Effector memory CD8-positive, alpha-beta T cell (primary cell): ENCODE data around the gene ATP5ME.
"Not testable (repeated sequence)": the region's sequence is repeated elsewhere in the genome, so short reads cannot be mapped to it uniquely, and the experiment has no call there.

Experiments used
- ATAC-seq: fragments of 150-1000 bp; cut with Tn5 transposase; replicated peaks from 2 replicates; pipeline ENCODE4 v1.10.0; 2021; ENCODE audit warnings: mild to moderate bottlenecking, moderate library complexity
- DNase-seq, 3 experiments: peaks; one replicate each; pipeline ENCODE4 v3.0.0; 2021
- H3K27ac Mint-ChIP-seq, 2 donors: one replicate each; pipeline ENCODE4 v1.8.0; 2022; ENCODE audit warnings: mild to moderate bottlenecking in 2 of 2, mixed read lengths in 2 of 2, moderate library complexity in 2 of 2
- H3K27me3 Mint-ChIP-seq, 2 donors: one replicate each; pipeline ENCODE4 v1.8.0; 2022; ENCODE audit warnings: mixed read lengths in 2 of 2
- H3K36me3 Mint-ChIP-seq: one replicate; pipeline ENCODE4 v1.8.0; 2022; ENCODE audit warnings: mild to moderate bottlenecking, moderate library complexity, mixed read lengths; ENCODE audit not compliant: insufficient read depth
- H3K4me1 Mint-ChIP-seq, 2 donors: one replicate each; pipeline ENCODE4 v1.8.0; 2022; ENCODE audit warnings: low read depth in 2 of 2, mixed read lengths in 2 of 2
- H3K4me3 Mint-ChIP-seq, 2 donors: one replicate each; pipeline ENCODE4 v1.8.0; 2022; ENCODE audit warnings: mild to moderate bottlenecking in 2 of 2, mixed read lengths in 2 of 2, moderate library complexity in 2 of 2
- H3K9me3 Mint-ChIP-seq, 2 donors: one replicate each; pipeline ENCODE4 v1.8.0; 2022; ENCODE audit warnings: mixed read lengths in 2 of 2

Gene ATP5ME

GRCh38 chr4:710116-710515 is 36.0 kb upstream of the ATP5ME start:
- no peak for DNase-seq
- peak overlapping the region in 1 of 2 donors; percentile 26 for H3K4me3 Mint-ChIP-seq
- no peaks in the 10 kb centered on the region for H3K9me3 Mint-ChIP-seq
- H3K36me3 Mint-ChIP-seq: peaks cover 7% of the 10 kb centered on the region
- H3K27me3 Mint-ChIP-seq: no peaks in the 10 kb centered on the region
- ATAC-seq: no peak
- H3K4me1 Mint-ChIP-seq: peaks cover 31 to 34% of the 10 kb centered on the region in 2 donors
- H3K27ac Mint-ChIP-seq: peak overlapping the region in 1 of 2 donors; percentile 59

GRCh38 chr4:709348-709747 is 35.3 kb upstream of the ATP5ME start:
- Mint-ChIP-seq H3K27me3 (no peaks in the 10 kb centered on the region), H3K4me3 (no peak overlapping the region), H3K27ac (peak overlapping the region in 1 of 2 donors; percentile 59), H3K4me1 (peaks cover 29 to 31% of the 10 kb centered on the region in 2 donors), H3K36me3 (peaks cover 7% of the 10 kb centered on the region), H3K9me3 (no peaks in the 10 kb centered on the region)
- DNase-seq (no peak), ATAC-seq (no peak)

GRCh38 chr4:708631-708933 is 34.5 kb upstream of the ATP5ME start:
- no peak for ATAC-seq
- H3K36me3 Mint-ChIP-seq: peaks cover 7% of the 10 kb centered on the region
- peak overlapping the region in 1 of 2 donors; percentile 23 for H3K4me3 Mint-ChIP-seq
- no peaks in the 10 kb centered on the region for H3K27me3 Mint-ChIP-seq
- H3K4me1 Mint-ChIP-seq: peaks cover 28 to 30% of the 10 kb centered on the region in 2 donors
- H3K9me3 Mint-ChIP-seq: no peaks in the 10 kb centered on the region
- peak overlapping the region in 1 of 2 donors; percentile 59 for H3K27ac Mint-ChIP-seq
- DNase-seq: no peak

GRCh38 chr4:707929-708630 is 34.0 kb upstream of the ATP5ME start:
- no peaks in the 10 kb centered on the region for H3K27me3 Mint-ChIP-seq
- no peak for ATAC-seq
- DNase-seq: no peak
- peak overlapping the region in 1 of 2 donors; percentile 59 for H3K27ac Mint-ChIP-seq
- no peaks in the 10 kb centered on the region for H3K9me3 Mint-ChIP-seq
- H3K4me1 Mint-ChIP-seq: peaks cover 28 to 30% of the 10 kb centered on the region in 2 donors
- H3K4me3 Mint-ChIP-seq: peak overlapping the region in 1 of 2 donors; percentile 23
- peaks cover 7% of the 10 kb centered on the region for H3K36me3 Mint-ChIP-seq

- H3K4me1 Mint-ChIP-seq: peaks cover 25 to 27% of the 10 kb centered on the region in 2 donors
- DNase-seq (no peak), ATAC-seq (no peak)
- H3K27me3 Mint-ChIP-seq: no peaks in the 10 kb centered on the region
- H3K27ac Mint-ChIP-seq: peak overlapping the region; percentile 51 to 60
- peaks cover 7% of the 10 kb centered on the region for H3K36me3 Mint-ChIP-seq
- H3K9me3 Mint-ChIP-seq: no peaks in the 10 kb centered on the region
- H3K4me3 Mint-ChIP-seq: peak overlapping the region; percentile 41
These were observed 32.9 kb upstream of the ATP5ME start for GRCh38 chr4:706834-707598.

- peaks cover 25 to 27% of the 10 kb centered on the region in 2 donors for H3K4me1 Mint-ChIP-seq
- not testable (repeated sequence) for H3K9me3 Mint-ChIP-seq, H3K27me3 Mint-ChIP-seq, DNase-seq, H3K36me3 Mint-ChIP-seq, ATAC-seq
- H3K27ac Mint-ChIP-seq: peak overlapping the region in 1 of 2 donors; percentile 91
- H3K4me3 Mint-ChIP-seq: peak overlapping the region; percentile 81 to 86
These were observed 32.1 kb upstream of the ATP5ME start for GRCh38 chr4:706083-706633.

- ATAC-seq: peak; percentile 95
- H3K4me1 Mint-ChIP-seq: peaks cover 22 to 27% of the 10 kb centered on the region in 2 donors
- peak within 1 kb of the TSS; percentile 87 to 91 for H3K27ac Mint-ChIP-seq
These were observed 31.4 kb upstream of the ATP5ME start, which contains the start of gene PCGF3 for GRCh38 chr4:705278-706082. PCGF3 (plus strand) TSS chr4:705832; CDS start chr4:733681, 27,849 bp downstream.

GRCh38 chr4:704971-705277 is 30.8 kb upstream of the ATP5ME start:
- peaks cover 16 to 22% of the 10 kb centered on the region in 2 donors for H3K4me1 Mint-ChIP-seq
- ATAC-seq: no peak
- no peaks in the 10 kb centered on the region for H3K27me3 Mint-ChIP-seq
- peaks cover 4% of the 10 kb centered on the region for H3K36me3 Mint-ChIP-seq
- H3K9me3 Mint-ChIP-seq: no peaks in the 10 kb centered on the region
- DNase-seq: no peak
- peak overlapping the region; percentile 87 to 91 for H3K27ac Mint-ChIP-seq
- H3K4me3 Mint-ChIP-seq: peak overlapping the region; percentile 81 to 86

More at GRCh38 chr4:705278-706082, 31.4 kb upstream of the ATP5ME start, which contains the start of gene PCGF3:
- peak; percentile 90 to 94 (median 92) for DNase-seq
- H3K27me3 Mint-ChIP-seq: no peaks in the 10 kb centered on the region
- peaks cover 7% of the 10 kb centered on the region for H3K36me3 Mint-ChIP-seq
- no peaks in the 10 kb centered on the region for H3K9me3 Mint-ChIP-seq
- peak within 1 kb of the TSS; percentile 81 to 86 for H3K4me3 Mint-ChIP-seq

GRCh38 chr4:704198-704891 is 30.3 kb upstream of the ATP5ME start:
- no peaks in the 10 kb centered on the region for H3K9me3 Mint-ChIP-seq
- H3K4me3 Mint-ChIP-seq: peak overlapping the region; percentile 81 to 86
- H3K4me1 Mint-ChIP-seq: peaks cover 10 to 19% of the 10 kb centered on the region in 2 donors
- ATAC-seq (no peak), DNase-seq (no peak)
- no peak overlapping the region for H3K27ac Mint-ChIP-seq
- H3K36me3 Mint-ChIP-seq: peaks cover 4% of the 10 kb centered on the region
- no peaks in the 10 kb centered on the region for H3K27me3 Mint-ChIP-seq

GRCh38 chr4:703336-704197 is 29.5 kb upstream of the ATP5ME start:
- no peaks in the 10 kb centered on the region for H3K9me3 Mint-ChIP-seq
- ATAC-seq (no peak), DNase-seq (no peak)
- H3K27ac Mint-ChIP-seq: no peak overlapping the region
- no peaks in the 10 kb centered on the region for H3K27me3 Mint-ChIP-seq
- no peak overlapping the region for H3K4me3 Mint-ChIP-seq
- H3K4me1 Mint-ChIP-seq: peaks cover 6 to 17% of the 10 kb centered on the region in 2 donors
- H3K36me3 Mint-ChIP-seq: peaks cover 4% of the 10 kb centered on the region

- H3K4me1 Mint-ChIP-seq: peaks cover 3 to 12% of the 10 kb centered on the region in 2 donors
- H3K27me3 Mint-ChIP-seq: no peaks in the 10 kb centered on the region
- no peaks in the 10 kb centered on the region for H3K9me3 Mint-ChIP-seq
- H3K36me3 Mint-ChIP-seq: peaks cover 4% of the 10 kb centered on the region
- no peak for ATAC-seq
- DNase-seq: no peak
- no peak overlapping the region for H3K27ac Mint-ChIP-seq
- no peak overlapping the region for H3K4me3 Mint-ChIP-seq
These were observed 28.6 kb upstream of the ATP5ME start for GRCh38 chr4:702618-703048.
